Right forelimb (tissue), 1 donor: ENCODE data around the gene C3orf22.

ENCODE experiments used
- DNase-seq: peaks from one replicate; pipeline ENCODE4 v3.0.0-alpha.2; 2018

C3orf22 gene

DNA sequence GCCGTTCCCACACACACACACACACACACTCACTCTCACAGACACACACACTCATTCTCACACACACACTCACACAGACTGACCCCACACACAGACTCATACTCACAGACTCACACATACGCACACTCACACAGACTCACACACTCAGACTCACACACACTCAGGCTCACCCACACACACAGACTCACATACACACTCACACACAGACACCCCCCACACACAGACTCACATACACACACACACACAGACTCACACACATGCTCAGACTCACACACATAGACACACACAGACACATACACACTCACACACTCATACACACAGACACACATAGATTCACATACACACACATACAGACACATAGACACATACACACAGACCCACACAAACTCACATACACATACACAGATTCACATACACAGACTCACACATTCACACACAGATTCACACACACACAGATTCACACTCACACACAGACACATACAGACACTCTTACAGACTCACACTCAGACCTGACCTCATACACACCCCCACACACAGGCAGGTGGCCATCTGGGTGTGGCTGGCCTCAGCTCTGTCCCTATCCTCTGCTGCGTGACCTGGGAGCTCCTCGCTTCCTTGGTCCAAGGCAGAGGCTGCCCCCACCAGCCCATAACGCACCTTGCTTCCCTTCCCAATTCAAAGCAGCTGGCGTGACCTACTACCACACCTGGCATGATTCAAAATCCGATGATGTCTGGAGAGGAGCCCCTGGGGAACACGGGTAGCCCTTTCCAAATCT is 1.9 kb downstream of the C3orf22 start:
- DNase-seq: peak; percentile 30

DNA sequence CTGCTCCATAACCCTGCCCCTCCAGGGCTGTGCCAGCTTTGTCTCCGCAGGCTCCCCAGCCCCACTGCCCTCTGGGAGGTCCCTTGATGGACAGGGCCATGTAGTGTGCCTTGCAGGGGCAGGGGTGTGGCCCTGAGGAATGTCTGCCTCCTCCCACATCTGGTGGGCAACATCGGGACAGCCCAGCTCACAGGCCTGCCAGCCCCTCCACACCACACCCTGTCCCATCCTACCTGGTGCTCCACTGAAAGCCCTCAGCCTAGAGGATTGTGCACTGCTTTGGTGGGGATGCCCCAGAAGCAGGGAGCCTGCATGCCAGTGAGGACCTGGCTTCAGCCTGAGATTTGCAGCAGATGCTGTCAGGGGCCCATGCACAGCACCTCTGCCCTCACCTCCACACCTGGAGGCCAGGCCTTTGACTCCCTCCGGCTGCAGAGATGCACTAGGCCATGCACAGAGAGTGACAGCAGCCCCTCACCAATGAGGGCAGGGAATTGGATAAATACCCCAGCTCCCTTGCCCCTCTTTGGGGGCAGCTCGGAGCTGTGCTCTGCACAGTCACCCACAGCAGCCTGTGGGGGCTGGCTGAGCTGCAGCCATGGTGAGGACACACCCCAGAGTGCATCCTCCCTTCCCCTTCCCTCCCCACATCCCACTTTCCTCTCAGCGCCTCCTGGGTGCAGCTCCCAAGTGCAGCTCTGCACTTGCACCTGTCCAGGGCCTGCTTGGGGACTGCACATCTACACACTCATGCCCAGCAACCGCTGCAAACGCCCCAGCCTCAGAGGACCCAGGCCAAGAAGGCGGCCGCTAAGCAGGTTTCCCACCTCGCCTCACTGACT is 2.7 kb downstream of the C3orf22 start:
- peak; percentile 35 for DNase-seq

DNA sequence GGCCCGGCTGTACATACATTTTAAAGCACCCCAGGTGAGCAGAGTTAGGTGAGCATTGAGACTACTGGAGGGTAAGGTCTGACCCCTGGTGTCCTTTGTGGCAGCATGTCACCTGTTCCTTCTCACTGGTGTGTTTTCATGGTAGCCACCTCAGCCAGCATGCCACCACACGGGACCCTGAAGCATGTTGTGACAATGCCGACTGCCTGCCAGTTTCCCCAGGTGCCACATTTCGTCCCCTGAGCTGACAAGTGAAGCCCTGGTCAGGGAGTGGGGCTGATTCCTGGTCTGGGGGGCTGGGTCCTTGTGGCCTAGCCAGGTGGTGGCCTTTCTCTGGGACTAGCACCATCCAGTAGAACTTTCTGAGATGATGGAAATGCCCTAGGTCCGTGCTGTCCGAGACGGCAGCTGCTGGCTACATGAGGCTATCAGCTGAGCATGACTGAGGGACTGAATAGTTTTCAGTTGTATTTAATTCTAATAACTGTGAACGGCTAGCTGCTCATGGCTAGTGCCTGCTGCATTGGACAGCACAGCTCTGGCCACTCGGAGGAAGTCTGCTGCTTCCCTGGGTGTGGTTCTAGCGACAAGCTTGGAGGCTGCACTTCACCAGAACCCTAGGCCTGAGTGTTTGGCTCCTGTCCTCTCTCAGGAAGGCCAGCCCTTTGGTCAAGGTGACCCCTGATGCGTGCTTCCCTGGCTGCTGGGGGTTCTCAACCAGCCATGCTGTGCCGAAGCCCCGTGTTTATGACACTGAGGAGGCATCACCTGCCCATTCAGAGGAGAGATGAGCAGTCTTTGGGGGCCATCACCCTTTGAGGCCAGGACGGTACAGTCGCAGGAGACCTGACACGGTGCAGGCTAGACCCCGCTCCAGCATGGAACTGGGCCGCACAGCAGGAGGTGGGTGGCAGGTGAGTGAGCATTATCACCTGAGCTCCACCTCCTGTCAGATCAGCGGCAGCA is 3.9 kb downstream of the C3orf22 start:
- DNase-seq: peak; percentile 23

DNA sequence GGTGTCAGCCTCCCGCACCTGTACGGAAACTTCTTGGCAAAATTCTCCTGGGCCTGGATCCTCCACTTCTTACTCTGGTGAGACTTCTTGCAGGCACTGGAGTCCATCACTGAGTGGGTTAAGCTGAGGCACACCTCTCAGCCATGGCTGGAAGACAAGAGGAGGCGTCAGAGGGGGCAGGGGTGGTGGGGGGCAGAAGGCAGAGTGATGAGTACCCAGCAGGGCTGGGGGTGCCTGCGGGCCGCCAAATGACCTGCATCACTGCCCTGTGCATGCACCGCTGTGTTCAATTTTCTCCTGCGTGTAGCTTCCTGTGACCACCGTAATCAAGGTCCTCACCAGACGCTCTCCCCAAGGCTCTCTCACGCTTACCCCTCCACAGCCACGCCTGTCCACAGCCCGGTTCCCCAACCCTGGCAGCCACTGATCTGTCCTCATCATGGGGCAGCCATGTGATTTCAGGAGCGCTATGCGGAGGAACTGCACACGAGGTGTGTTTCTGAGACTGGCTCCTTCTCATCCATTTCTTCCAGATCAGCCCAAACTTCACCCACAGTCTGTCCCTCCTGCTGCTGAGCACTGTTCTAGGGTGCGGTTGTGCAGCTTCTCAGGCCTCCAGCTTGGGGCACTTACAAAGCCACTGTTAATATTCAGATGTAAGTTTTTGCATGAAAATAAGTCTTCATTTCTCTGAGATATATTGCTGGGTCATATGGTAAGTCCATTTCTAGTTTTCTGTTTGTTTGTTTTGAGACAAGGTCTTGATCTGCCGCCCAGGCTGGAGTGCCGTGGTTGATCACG is 5.2 kb downstream of the C3orf22 start:
- DNase-seq: peak; percentile 30

DNA sequence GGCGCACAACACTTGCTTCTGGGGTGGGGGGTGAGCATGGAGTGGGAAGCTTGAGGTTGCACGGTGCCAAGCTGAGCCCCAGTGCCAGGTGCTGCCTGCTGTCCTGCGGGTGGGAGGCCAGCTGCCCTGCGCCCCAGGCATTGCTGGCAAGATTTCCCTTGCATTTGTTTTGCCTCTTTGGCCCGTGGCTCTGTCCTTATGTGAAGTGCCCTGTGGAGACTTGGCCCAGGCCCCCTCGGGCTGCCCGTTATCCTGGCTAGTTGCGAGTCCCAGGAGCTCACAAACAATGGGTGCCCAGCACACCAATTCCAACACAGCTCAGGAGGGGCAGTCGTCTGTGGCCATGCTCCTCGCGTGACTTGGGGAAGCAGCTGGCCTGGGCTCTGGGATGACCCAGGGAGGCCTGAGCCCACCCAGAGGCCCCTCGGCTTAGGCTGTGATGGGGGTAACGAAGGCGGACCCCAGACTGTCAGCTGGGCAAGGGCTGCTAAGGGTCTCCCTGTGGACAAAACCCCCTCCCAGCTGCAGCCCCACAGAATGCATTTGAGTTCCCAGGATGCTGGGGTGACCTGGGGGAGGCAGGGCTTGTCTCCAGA is 5.9 kb downstream of the C3orf22 start:
- DNase-seq: no peak

DNA sequence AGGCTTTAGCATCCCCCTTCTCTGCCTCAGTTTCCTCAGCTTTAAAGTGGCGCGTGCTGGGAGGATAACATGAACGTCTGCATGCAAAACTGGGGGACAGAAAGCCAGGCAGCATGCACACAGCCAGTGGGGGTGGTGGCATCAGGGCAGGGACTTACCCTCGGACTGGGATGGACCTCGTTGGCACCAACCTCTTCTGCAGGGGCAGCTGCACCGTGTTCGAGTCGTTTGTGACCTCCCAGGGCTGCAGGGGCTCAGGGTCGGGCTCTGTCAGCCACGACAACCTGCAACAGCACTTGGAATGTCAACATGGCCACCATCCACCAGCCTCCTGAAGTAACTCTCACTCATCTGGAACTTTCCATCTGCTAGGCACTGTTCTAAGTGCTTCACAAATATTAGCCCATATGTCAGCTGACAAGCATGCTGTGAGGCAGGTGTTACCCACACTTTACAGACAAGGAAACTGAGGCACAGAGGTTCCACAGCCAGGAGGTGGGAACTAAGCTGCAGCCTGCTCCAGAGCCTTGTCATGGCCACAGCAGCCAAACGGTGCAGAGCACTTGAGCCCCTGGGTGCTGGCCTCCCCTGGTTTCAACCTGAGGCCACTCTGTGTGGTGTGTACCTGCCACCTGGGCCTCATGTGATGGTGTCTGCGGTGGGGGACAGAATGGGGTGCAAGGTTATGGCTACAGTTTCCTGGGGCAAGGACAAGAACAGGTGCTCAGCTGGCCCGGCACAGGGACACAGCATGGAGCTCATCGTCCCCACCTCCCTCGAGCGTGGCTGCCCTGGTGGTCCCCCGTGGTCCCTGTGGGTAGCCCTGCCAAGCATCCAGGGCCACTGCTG is 6.7 kb downstream of the C3orf22 start:
- DNase-seq: peak; percentile 39

DNA sequence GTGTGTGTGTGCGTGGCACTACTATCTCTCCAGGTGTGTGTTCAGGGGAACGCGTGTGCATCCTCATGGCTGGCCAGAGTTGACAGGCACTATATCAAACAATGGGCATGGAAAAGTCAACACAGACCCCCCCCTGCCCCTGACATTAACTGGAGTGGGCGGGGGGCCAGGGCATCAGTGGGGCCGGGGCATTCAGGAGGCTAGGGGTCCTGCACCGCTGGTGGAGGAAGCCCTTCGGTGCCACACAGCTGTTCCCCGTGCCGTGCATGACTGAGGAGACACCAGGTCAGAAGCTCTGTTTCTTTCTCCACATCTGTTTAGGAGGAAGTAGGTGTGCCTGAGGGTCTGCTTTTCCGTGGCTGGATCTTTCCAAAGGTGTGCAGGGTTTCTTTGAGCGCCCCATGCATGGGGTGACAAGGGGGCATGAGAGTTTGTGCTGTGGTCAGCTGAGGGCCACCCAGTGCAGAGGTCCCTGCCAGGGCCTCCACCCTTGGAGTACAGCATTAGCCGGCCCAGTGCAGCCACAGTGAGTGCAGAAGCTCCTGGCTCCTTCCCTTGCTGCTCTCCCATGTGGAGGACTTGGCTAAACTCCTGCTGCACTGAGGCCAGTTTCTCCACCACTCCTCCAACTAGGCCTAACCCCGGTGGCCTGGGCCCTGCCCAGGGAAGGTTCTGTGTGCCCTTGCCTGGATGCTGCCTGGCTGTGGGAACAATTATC is 7.5 kb downstream of the C3orf22 start:
- DNase-seq: peak; percentile 50

DNA sequence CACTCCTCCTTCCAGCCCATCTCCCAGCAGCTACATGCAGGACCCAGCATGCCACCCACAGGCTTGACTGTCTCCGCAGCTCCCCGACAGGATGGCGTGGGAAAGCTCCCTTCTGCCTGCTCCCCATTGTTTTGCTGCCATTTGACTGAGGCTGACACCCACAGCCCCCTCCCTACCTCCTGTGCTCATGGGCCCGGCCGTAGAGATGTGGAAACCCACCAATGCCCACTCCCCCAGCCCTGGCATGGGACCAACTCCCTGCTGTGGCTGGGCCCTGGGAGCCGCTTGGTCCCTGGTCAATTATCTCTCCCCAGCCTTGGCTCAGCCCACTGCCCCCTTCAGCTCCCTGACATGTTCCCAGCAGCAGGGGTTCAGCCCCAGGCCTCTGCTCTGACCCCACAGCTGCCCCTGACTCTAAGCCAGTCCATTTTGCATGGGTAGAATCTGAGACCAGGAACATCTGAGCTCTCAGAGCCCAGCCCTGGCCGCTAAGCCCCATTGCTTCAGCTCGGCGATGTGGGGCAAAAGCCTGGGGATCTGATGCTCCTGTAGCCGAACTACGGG is 8.2 kb downstream of the C3orf22 start:
- DNase-seq: peak; percentile 42

DNA sequence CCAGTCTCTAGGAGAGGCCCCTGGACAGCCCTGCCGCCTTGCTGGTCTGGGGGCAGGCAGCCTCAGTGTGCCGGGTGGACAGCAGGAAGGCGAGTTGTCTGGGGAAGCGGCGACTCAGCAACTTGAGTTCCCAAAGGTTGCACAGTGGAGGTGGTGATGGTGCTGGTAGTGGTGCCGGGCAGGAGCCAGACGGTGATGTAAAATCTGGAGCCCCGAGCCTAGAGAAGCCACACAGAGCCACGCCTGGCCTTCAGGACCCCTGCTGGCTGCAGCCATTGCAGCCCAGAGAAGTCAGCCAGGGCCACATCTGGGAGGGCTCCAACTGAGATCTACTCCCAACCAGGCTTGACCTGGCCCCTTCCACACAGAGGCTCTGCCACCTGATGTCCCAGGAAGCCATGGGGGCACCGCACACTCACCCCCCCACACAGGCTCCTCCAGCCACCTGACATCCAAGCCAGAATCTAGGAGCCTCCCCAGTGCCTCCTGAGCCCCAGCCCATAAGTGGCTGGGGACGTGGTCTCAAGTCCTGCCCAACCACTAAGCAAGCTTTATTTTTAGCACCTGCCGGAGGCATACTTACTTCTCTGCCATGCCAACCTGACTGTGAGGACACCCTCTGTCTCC is 8.8 kb downstream of the C3orf22 start:
- peak; percentile 38 for DNase-seq

DNA sequence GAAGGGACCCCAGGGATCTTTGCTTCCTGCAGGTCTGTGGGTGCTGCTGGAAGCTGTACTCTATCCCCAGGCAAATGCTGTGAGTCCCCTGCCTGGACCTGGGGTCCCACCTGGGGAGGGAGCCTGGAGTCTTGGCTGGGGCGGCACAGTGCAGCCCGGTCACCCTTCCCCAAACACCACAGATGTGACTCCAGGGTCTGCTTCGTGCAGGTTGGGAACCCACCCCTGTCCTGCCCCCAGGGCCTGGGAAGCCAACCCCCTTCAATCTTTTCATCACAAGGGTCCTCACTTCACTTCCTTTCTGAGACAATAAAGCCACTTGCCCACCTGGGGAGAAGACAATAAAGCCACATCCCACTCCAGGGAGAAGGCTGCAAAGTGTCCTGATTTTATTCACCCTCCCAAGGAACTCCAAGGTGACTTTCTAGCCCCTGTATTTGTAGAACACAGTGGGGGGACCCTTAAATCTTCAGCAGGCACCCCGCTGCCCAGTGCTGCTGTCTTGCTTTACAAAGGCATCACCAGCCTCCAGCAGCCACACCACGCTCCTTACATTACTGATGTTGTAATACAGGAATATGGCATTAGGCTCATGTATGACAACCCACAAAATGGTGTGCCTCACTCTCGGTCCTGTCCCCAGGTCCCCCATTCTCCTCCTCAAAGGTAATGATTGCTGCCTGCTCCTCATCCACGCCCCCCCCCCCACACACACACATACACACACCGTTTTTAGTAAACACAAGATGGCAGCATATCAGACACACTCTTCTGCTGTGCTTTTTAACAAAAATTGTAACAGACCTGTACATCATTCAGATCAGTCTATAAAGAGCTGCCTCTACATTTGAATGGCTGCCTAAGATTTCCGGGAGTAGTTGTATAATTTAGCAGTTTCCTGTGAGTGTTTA is 9.9 kb downstream of the C3orf22 start:
- DNase-seq: peak; percentile 38

DNA sequence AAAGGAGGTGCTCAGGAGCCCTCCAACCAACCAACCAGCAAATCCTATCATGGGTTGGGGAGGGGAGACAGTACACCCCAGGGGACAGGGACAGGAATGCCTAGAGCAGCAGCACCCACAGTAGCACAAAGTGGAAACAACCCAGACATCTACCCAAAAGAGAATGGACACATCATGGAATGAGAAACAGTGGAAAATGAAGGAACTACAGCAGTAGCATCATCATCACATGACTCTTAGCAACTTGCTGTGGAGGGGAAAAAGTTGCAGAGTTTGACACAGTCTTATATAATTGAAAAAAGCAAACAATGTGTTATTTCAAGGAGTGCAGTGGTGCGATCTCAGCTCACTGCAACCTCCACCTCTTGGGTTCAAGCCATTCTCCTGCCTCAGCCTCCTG is 11.0 kb downstream of the C3orf22 start:
- peak; percentile 15 for DNase-seq

DNA sequence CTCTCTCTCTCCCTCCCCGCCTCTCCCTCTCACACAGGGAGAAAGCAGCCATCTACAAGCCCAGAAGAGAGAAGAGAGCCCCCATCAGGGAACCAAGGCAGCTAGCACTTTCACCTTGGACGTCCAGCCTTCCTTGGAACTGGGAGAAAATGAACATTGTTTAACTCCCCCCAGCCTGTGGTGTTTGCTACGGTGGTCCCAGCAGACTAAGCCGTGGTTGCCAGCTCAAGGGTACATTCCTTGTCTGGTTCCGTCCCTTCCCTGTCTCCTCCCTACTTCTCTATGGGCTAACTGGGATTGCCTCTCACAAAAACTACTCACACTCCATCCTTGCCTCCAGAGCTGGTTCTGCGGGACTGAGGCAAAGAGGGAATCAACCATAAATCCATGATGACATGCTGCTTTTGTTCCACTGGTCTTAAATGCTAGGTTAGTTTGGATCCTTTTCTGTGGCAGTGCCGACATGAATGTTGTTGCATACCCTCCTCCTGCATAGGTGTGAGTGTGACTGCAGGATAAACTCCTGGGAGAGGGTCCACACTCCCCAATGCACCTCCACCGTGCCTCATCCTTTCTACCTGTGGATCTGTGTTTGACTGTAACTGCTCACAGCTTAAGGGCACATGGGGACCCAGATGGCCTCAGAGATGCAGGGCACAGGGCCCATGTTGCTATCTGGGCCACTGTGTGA is 12.0 kb downstream of the C3orf22 start:
- DNase-seq: no peak

DNA sequence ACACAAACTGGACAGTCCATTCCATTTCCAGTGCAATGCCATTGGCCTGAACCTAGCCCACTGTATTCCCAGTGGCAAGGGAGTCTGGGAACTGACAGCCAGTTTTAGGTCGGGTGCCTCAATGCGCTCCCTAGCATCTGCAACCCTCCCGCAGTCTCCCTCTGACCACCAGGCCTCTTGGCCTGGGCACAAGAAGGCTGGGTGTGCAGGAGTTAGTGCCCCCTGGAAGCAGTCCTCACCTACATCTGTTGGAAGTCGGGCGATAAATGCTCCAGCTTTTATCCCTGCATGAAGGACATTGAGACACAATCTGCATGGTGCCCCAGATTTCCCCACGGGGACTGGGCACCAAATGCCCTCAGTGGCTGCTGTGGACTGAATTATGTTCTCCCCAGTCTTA is 12.7 kb downstream of the C3orf22 start:
- DNase-seq: peak; percentile 38

DNA sequence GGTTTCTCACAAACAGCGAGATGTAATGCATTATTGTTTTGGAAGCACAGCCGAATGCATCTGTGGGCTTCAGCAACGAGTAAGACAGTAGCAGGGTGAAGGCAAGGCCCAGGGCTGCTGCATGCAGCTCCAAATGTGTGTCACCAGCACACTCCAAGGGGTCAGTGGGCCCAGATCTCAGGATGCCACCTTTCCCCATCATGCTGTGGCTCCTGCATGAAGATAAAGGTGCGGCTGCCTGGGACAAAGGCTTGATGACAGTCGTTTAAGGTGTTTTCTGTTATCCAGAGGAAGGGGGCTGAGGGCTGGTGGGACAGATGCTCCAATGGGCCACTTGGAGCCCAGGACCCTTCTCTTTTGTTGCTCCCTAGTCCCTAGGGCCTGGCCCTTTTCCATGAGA is 13.2 kb downstream of the C3orf22 start:
- no peak for DNase-seq

DNA sequence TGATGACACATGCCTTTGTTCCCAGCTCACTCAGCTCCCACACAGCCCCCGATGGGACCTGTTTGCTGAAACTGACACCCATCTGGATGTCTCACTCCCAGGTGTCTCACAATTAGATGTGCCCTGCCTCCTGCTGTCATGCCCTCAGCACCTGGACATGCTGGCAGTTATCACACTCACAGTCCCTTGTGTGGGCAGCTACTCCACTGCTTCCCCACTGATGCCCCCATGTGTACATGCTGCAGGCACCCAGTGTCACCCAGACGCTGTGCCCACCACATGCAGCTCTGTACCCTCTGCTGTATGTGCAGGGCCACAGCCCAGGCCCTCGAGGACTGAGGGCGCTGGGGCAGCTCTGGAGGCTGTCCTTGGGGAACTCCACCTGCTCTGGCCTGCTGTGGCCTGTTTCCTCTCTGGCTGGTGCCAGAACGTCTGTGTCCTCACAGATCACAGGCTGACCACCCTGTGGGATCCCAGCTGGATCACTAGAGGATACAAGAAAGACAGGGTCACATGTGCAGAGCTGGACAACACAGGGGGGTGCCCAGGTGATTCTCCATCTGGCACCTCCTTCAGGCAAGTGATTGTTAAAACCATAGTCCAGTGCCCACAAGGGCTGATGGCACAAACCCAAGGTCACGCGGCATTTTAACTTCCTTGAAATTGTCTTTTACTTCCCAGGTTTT is 14.0 kb downstream of the C3orf22 start:
- DNase-seq: peak; percentile 26

DNA sequence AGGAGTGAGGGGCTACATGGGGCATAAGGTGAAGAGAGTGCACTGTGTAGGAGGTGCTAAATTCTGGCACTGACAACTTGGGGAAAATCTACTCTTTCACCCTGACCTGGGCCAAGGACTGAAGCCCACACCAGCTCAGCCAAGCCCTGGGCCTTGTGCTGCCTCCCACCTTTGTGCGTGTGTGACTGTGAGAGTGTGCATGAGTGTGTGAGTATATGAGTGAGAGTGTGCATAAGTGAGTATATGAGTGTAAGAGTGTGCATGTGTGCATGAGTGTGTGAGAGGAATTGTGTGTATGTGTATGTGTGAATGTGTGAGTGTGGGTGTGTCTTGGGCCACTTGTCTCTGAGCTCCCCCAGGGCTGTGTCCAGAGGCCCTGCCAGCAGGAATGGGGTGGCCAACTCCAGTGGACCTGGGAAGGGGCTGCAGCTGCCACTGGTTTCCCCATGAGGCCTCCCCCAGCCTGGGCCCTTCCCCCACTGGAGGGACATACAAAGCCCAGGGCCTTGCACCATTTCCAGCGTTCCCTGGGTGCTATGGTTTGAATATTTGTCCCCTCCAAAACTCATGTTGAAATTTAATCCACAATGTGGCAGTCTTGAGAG is 15.2 kb downstream of the C3orf22 start:
- DNase-seq: peak; percentile 15
